Iris pigment epithelial cell (primary cell): Measurements from ENCODE around the gene SH3TC2.
A peak's percentile ranks its signal among the peaks of the same experiment; 100 is the strongest.

ENCODE experiments used
- DNase-seq: peaks from one replicate; pipeline ENCODE4 v3.0.0-alpha.2; 2011; ENCODE audit warnings: low read depth

The SH3TC2 gene

DNA sequence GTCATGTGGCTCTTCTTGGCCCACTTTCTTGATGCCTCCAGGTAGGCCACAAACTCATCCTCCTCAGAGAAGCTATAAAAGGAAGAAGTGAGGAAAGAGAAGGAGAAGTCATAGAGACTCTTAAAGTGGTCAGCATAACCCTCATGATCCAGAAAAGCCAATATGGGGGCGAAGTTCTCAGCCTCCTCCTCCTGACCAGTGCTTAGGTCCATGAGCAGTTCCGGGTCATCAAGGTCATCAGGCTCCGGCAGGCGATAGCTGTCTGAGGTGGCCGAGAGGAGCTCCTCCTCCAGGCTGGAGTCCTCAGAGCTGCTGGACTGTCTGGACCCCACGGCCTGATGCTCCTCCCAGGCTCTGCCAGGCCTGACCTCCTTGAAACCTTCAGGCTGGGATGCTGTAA lies 34.7 kb downstream of the SH3TC2 start:
- no peak for DNase-seq

DNA sequence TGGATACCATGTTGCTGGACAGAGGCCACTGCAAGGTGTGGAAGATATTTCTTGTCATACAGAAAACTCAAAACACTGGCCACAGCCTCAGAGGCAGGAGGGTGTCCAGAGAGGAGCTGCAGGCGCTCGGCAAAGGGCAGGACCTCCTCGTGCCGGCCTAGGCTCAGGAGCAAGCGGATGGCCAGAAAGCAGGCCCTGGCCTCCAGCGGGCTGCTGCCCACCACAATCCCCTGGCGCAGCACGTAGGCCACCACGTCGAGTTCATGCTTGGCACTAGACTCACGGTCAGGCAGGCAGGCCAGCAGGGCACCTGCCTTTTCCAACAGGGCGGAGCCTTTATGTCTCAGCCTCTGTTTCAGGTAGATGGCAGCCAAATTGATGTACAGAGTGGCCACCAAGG lies 35.2 kb downstream of the SH3TC2 start:
- DNase-seq: no peak

- no peak for DNase-seq
Measured at GRCh38 chr5:149024943-149025342, 37.9 kb downstream of the SH3TC2 start.

- peak; percentile 29 for DNase-seq
Measured at GRCh38 chr5:149024477-149024876, 38.4 kb downstream of the SH3TC2 start.

DNA sequence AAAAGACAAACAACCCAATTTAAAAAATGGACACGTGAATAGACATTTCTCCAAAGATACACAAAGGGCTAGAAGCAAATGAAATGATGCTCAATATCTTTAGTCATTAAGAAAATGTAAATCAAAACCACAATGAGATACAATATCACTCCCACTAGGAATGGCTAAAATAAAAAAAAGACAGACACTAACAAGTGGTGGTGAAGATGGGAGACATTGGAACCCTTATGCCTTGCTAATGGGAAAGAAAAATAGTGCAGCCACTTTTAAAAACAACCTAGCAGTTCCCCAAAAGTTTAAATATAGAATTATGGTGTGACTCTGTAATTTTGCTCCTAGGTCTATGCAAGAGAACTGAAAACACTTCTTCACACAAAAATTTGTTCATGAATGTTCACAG lies 40.7 kb downstream of the SH3TC2 start:
- no peak for DNase-seq

GRCh38 chr5:149019679-149020078 lies 43.2 kb downstream of the SH3TC2 start:
- no peak for DNase-seq

GRCh38 chr5:149018909-149019443 lies 43.9 kb downstream of the SH3TC2 start:
- peak; percentile 30 for DNase-seq

- DNase-seq: no peak
Measured at GRCh38 chr5:149017636-149018035, 45.2 kb downstream of the SH3TC2 start.

DNA sequence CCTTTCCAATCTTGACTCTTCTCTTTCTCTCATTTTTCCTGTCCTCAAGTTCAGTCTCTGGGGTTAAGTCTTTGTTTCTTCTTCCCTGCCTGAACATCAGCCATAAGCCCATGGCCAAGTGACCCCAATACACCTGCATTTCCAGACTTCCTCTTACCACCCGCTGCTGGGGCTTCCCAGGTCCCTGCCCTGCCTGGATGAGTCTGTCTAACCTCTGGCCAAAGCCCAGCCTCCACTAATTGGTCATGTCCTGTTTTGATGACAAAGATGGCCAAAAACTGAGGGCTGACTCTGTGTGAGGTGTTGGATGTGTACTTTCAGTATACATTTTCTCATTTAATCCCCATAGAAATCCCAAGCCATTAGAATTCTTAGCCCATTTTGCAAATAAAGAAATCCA lies 47.3 kb downstream of the SH3TC2 start:
- DNase-seq: no peak

DNA sequence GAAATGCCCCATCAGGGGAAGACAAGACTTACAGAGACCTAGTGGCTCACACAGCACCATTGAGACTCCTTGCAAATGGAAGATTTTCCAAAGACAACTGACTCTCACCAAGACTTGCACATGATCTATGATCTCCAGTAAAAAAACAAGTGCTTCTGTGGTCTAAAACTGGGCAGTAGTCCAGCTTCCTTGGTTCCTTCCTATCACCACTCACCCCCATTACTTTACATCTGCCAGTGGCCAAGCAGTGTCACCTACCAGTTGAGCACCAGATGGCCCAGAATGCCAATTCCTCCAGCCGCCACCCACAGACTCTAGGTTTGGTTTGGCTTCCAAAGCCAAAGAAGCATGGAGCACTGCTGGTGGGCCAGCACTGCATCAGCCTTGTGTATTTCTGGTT lies 47.7 kb downstream of the SH3TC2 start:
- DNase-seq: no peak

- no peak for DNase-seq
Measured at GRCh38 chr5:149014571-149015031, 48.3 kb downstream of the SH3TC2 start.

DNA sequence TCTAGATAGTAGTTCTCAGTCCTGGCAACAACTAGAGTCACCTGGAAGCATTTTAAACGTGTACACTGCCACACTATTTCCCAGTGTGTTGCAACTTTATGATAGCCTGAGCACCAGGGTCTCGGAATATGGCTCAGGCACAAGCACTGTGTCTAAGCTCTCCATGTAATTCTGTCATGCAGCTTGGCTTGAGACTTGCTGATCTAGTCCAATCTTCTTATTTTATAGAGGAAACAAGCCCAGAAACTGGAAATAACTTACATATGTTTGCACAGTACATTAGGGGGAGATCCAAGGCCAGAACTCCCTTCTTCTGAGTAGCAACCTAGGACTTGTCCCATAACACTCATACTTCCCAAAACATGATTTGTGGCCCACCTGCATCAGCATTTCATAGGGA lies 49.1 kb downstream of the SH3TC2 start:
- DNase-seq: no peak

GRCh38 chr5:149012350-149012749 lies 50.5 kb downstream of the SH3TC2 start:
- no peak for DNase-seq

GRCh38 chr5:149011728-149012127 lies 51.1 kb downstream of the SH3TC2 start:
- no peak for DNase-seq

- no peak for DNase-seq
Measured at GRCh38 chr5:149011084-149011483, 51.8 kb downstream of the SH3TC2 start.

- DNase-seq: peak; percentile 23
Measured at GRCh38 chr5:149007174-149007573, 55.7 kb downstream of the SH3TC2 start.

- no peak for DNase-seq
Measured at GRCh38 chr5:149006426-149006825, 56.4 kb downstream of the SH3TC2 start.

- peak; percentile 51 for DNase-seq
Measured at GRCh38 chr5:149005077-149005892, 57.6 kb downstream of the SH3TC2 start.

DNA sequence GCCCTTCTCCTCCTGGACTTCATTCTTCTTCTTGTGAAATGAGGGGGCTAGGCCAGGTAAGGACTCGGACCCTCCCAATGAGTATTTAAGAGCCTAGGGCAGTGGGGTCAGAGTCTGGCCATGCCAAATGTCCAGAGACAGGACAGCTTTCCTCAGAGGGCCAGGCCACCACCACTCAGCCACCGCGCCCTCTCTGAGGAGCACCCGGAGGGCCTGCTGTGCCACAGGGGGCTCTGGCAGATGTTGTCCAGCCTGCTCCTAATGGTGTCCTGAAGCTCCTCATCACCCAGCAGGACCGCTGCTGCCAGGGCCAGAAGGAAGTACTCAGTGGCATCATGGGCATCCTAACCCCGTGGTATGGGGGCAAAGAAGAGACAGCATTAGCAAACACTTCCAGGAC lies 58.3 kb downstream of the SH3TC2 start:
- DNase-seq: no peak

GRCh38 chr5:149002761-149003689 lies 59.8 kb downstream of the SH3TC2 start:
- peak; percentile 69 for DNase-seq

DNA sequence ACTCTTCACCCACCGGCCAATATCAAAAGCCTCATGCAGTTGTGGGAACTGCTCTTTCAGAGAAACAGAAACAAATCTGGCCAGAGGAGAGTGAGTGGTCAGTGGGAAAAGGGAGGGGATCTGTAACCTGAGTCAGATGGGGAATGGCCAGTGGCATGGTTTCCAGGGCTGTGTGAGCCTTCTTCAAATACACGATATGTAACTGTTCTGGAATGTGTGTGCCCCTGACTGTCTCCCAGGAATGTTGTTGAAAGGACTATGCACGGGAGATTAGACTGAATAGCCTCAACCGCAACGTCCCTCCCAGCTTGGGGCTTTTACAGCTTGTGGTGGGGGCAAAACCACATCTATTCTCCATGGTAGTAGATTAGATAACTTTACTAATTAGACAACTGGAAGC lies 60.8 kb downstream of the SH3TC2 start:
- DNase-seq: peak; percentile 99

DNA sequence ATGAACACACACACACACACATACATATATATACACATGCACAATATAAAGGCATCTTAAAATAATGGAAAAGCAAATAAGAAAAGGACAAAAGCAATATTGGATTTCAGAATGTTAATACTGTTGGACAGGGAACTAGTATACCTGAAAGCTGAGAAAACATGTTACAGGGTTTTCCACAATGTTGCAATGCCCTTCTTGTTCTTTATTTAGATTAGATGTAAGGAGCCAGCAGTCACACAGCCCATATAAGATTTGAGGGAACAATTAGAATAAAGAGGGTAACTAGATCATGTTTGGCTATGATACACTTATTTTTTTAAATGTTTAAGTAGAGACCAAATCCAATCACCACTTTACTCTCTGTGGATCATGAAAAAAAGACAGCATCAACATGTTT lies 61.7 kb downstream of the SH3TC2 start:
- DNase-seq: peak; percentile 42

GRCh38 chr5:148999741-149000140 lies 63.1 kb downstream of the SH3TC2 start:
- no peak for DNase-seq
